OCI-LY1 (cell line): Measurements from ENCODE around the gene KCNK17.

Source experiments
- H2AFZ ChIP-seq: fragments of 200-600 bp; sonication (generic), shearing (Covaris generic); 2 replicates; pipeline ENCODE4 v1.6.0; 2014; ENCODE audit warnings: antibody characterized with exemption, mild to moderate bottlenecking, low read length
- H3F3A ChIP-seq: fragments of 200-600 bp; sonication (generic), shearing (Covaris generic); 2 replicates; pipeline ENCODE4 v1.6.0; 2014; ENCODE audit warnings: mild to moderate bottlenecking, antibody characterized with exemption, low read length, moderate library complexity; ENCODE audit not compliant: insufficient read depth
- H3K27ac ChIP-seq: fragments of 200-600 bp; sonication (generic); 2 replicates; pipeline ENCODE4 v1.5.1; 2014; ENCODE audit warnings: low read length, mixed run types, mild to moderate bottlenecking, low read depth; ENCODE audit not compliant: poor library complexity, severe bottlenecking
- H3K27me3 ChIP-seq: fragments of 200-600 bp; sonication (generic); 2 replicates; pipeline ENCODE4 v1.6.0; 2014; ENCODE audit warnings: antibody characterized with exemption, mild to moderate bottlenecking, low read length, moderate library complexity; ENCODE audit not compliant: insufficient read depth
- H3K36me3 ChIP-seq: fragments of 200-600 bp; sonication (generic); 2 replicates; pipeline ENCODE4 v1.6.1; 2014; ENCODE audit warnings: mild to moderate bottlenecking, antibody characterized with exemption, low read length, moderate library complexity, mixed read lengths; ENCODE audit not compliant: insufficient read depth
- H3K4me1 ChIP-seq: fragments of 200-600 bp; sonication (generic); 2 replicates; pipeline ENCODE4 v1.5.1; 2014; ENCODE audit warnings: mild to moderate bottlenecking, low read length, moderate library complexity; ENCODE audit not compliant: insufficient read depth, severe bottlenecking
- H3K4me2 ChIP-seq: fragments of 200-600 bp; sonication (generic), shearing (Covaris generic); 2 replicates; pipeline ENCODE4 v1.6.1; 2014; ENCODE audit warnings: low read length
- H3K4me3 ChIP-seq: fragments of 200-600 bp; sonication (generic); 2 replicates; pipeline ENCODE4 v1.5.1; 2014; ENCODE audit warnings: low read length, low read depth, mild to moderate bottlenecking, mixed read lengths; ENCODE audit not compliant: poor library complexity, severe bottlenecking
- H3K79me2 ChIP-seq: fragments of 200-600 bp; shearing (Covaris generic); 2 replicates; pipeline ENCODE4 v1.6.1; 2016; ENCODE audit warnings: mixed run types, low read length, mixed read lengths; ENCODE audit not compliant: insufficient read depth
- H3K9ac ChIP-seq: fragments of 200-600 bp; sonication (generic), shearing (Covaris generic); 2 replicates; pipeline ENCODE4 v1.6.1; 2014; ENCODE audit warnings: mild to moderate bottlenecking, low read length, mixed read lengths
- H3K9me2 ChIP-seq: fragments of 200-600 bp; sonication (generic), shearing (Covaris generic); 2 replicates; pipeline ENCODE4 v1.6.1; 2014; ENCODE audit warnings: low read depth, mild to moderate bottlenecking, low read length, mixed read lengths
- H3K9me3 ChIP-seq: fragments of 200-600 bp; shearing (Covaris generic); 2 replicates; pipeline ENCODE4 v1.6.1; 2014; ENCODE audit warnings: low read length, mixed read lengths
- H4K20me1 ChIP-seq: fragments of 200-600 bp; sonication (generic), shearing (Covaris generic); 2 replicates; pipeline ENCODE4 v1.6.0; 2016; ENCODE audit warnings: mild to moderate bottlenecking, low read length; ENCODE audit not compliant: insufficient read depth
- CTCF ChIP-seq: fragments of 200-600 bp; sonication (generic), shearing (Covaris generic); IDR thresholded peaks from 2 replicates; pipeline ENCODE4 v1.5.1; 2017; ENCODE audit warnings: mild to moderate bottlenecking, antibody characterized with exemption, low read length, moderate library complexity, mixed read lengths
- EZH2 ChIP-seq: fragments of 200-600 bp; sonication (generic), shearing (Covaris generic); IDR thresholded peaks from 2 replicates; pipeline ENCODE4 v1.8.0; 2017; ENCODE audit warnings: borderline replicate concordance, mixed run types, mild to moderate bottlenecking, antibody characterized with exemption, low read length, moderate library complexity, mixed read lengths

KCNK17 gene

GRCh38 chr6:39335780-39336545 is 21.7 kb upstream of the KCNK17 start:
- no peaks in the 10 kb centered on the region for H4K20me1 ChIP-seq
- H3K27ac ChIP-seq = no peak overlapping the region
- no peak for TF ChIP-seq CTCF
- no peaks in the 10 kb centered on the region for H3K27me3 ChIP-seq
- no peaks in the 10 kb centered on the region for H3K9me2 ChIP-seq
- no peaks in the 10 kb centered on the region for H3K79me2 ChIP-seq
- no peak overlapping the region for H3K9ac ChIP-seq
- no peaks in the 10 kb centered on the region for H3F3A ChIP-seq
- H2AFZ ChIP-seq = no peak overlapping the region
- H3K9me3 ChIP-seq = no peaks in the 10 kb centered on the region
- H3K4me1 ChIP-seq = no peaks in the 10 kb centered on the region
- no peak overlapping the region for H3K4me2 ChIP-seq
- no peaks in the 10 kb centered on the region for H3K36me3 ChIP-seq
- no peak overlapping the region for H3K4me3 ChIP-seq

GRCh38 chr6:39333644-39334438 is 19.6 kb upstream of the KCNK17 start:
- TF ChIP-seq CTCF (no peak), EZH2 (no peak)
- Histone ChIP-seq H3K9ac (no peak overlapping the region), H3K79me2 (no peaks in the 10 kb centered on the region), H3K27me3 (no peaks in the 10 kb centered on the region), H3K27ac (no peak overlapping the region), H3K4me1 (no peaks in the 10 kb centered on the region), H2AFZ (no peak overlapping the region), H4K20me1 (no peaks in the 10 kb centered on the region), H3K9me3 (no peaks in the 10 kb centered on the region), H3K4me3 (no peak overlapping the region), H3K9me2 (no peaks in the 10 kb centered on the region), H3K4me2 (no peak overlapping the region), H3K36me3 (no peaks in the 10 kb centered on the region), H3F3A (no peaks in the 10 kb centered on the region)

GRCh38 chr6:39330476-39330875 is 16.3 kb upstream of the KCNK17 start:
- Histone ChIP-seq H3K9me2 (no peaks in the 10 kb centered on the region), H3K9me3 (no peaks in the 10 kb centered on the region), H3K36me3 (no peaks in the 10 kb centered on the region), H2AFZ (no peak overlapping the region), H3K9ac (no peak overlapping the region), H3K27ac (no peak overlapping the region), H3K4me1 (no peaks in the 10 kb centered on the region), H3K4me2 (no peak overlapping the region), H3F3A (no peaks in the 10 kb centered on the region), H3K27me3 (no peaks in the 10 kb centered on the region), H3K4me3 (no peak overlapping the region), H3K79me2 (no peaks in the 10 kb centered on the region), H4K20me1 (no peaks in the 10 kb centered on the region)
- TF ChIP-seq CTCF (no peak), EZH2 (no peak)
